ELF-1 (cell line): ENCODE data around the gene ZNF469.

Experiments used
- DNase-seq: peaks from one replicate; pipeline ENCODE4 v3.0.0-alpha.2; 2016; ENCODE audit warnings: low read depth, low spot score

ZNF469 gene

GRCh38 chr16:88346680-88347505 is 35.9 kb upstream of the ZNF469 start:
- DNase-seq, result no peak

- DNase-seq, result no peak
Measured at GRCh38 chr16:88347656-88348376, 34.9 kb upstream of the ZNF469 start.

GRCh38 chr16:88348377-88349152 is 34.2 kb upstream of the ZNF469 start:
- no peak for DNase-seq

GRCh38 chr16:88349153-88349902 is 33.4 kb upstream of the ZNF469 start:
- no peak for DNase-seq

- no peak for DNase-seq
Measured at GRCh38 chr16:88349903-88350900, 32.6 kb upstream of the ZNF469 start.

- peak; percentile 34 for DNase-seq
Measured at GRCh38 chr16:88350922-88351321, 31.8 kb upstream of the ZNF469 start.

- DNase-seq, result no peak
Measured at GRCh38 chr16:88351491-88352101, 31.2 kb upstream of the ZNF469 start.

- no peak for DNase-seq
Measured at GRCh38 chr16:88352261-88353200, 30.2 kb upstream of the ZNF469 start.

GRCh38 chr16:88353232-88353631 is 29.5 kb upstream of the ZNF469 start:
- DNase-seq, result no peak

- DNase-seq, result no peak
Measured at GRCh38 chr16:88353691-88354090, 29.1 kb upstream of the ZNF469 start.

GRCh38 chr16:88354229-88355092 is 28.3 kb upstream of the ZNF469 start:
- DNase-seq, result no peak

- DNase-seq, result no peak
Measured at GRCh38 chr16:88355093-88355388, 27.7 kb upstream of the ZNF469 start.

- no peak for DNase-seq
Measured at GRCh38 chr16:88355389-88356123, 27.2 kb upstream of the ZNF469 start.

GRCh38 chr16:88356124-88356726 is 26.5 kb upstream of the ZNF469 start:
- no peak for DNase-seq

- DNase-seq, result no peak
Measured at GRCh38 chr16:88356727-88357199, 26.0 kb upstream of the ZNF469 start.

GRCh38 chr16:88357317-88358022 is 25.3 kb upstream of the ZNF469 start:
- DNase-seq, result no peak
